ENCODE data around the gene DPPA5.

- no peak for TF ChIP-seq POLR2A (IDR thresholded peaks at IDR 0.05)
- TF ChIP-seq, protein P1, sequence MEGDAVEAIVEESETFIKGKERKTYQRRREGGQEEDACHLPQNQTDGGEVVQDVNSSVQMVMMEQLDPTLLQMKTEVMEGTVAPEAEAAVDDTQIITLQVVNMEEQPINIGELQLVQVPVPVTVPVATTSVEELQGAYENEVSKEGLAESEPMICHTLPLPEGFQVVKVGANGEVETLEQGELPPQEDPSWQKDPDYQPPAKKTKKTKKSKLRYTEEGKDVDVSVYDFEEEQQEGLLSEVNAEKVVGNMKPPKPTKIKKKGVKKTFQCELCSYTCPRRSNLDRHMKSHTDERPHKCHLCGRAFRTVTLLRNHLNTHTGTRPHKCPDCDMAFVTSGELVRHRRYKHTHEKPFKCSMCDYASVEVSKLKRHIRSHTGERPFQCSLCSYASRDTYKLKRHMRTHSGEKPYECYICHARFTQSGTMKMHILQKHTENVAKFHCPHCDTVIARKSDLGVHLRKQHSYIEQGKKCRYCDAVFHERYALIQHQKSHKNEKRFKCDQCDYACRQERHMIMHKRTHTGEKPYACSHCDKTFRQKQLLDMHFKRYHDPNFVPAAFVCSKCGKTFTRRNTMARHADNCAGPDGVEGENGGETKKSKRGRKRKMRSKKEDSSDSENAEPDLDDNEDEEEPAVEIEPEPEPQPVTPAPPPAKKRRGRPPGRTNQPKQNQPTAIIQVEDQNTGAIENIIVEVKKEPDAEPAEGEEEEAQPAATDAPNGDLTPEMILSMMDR (IDR thresholded peaks at IDR 0.05) = no peak
Observed at GRCh38 chr6:73389854-73390253, 35.8 kb upstream of the DPPA5 start.

Measured in suprapubic skin (tissue), 3 donors.